ENCODE measurements around the gene CHPF.
A peak's percentile ranks its signal among the peaks of the same experiment; 100 is the strongest.

The CHPF gene
- long read RNA-seq, transcript CHPF-201 (4 exons, 3,013 nt): major isoform, 31 of 43 reads
- long read RNA-seq, partial matches to known transcripts: 4 of 43 reads
- long read RNA-seq, other reads (novel, unspliced or antisense): 4 of 43 reads

GRCh38 chr2:219543596-219544358 lies at the start of gene CHPF, which contains the start of gene TMEM198:
TSS of gene CHPF (minus strand) at chr2:219543809. CDS start at chr2:219543538, 271 bp downstream.
TSS of gene TMEM198 (plus strand) at chr2:219544028. CDS start at chr2:219544728, 700 bp downstream.
- H3K27me3 ChIP-seq (ENCODE audit: insufficient read depth, poor library complexity, severe bottlenecking): peaks cover 24% of the 10 kb centered on the region
- no peak within 1 kb of the TSS for H3K27ac ChIP-seq (replicated peaks)
- peak; percentile 89 to 90 for DNase-seq (ENCODE audit: low read depth in 1 of 2, low spot score in 1 of 2)
- peak within 1 kb of the TSS; percentile 61 for H3K4me3 ChIP-seq (replicated peaks; ENCODE audit: insufficient read depth, low read length)
- TF ChIP-seq REST (IDR thresholded peaks at IDR 0.05; ENCODE audit: insufficient replicate concordance, low read depth) (peak; percentile 94), GABPA (IDR thresholded peaks at IDR 0.05; ENCODE audit: low read depth) (0 out of 2 replicates have a peak, but pooled peaks have one; percentile 32), CTCF (IDR thresholded peaks at IDR 0.05; ENCODE audit: insufficient read depth, low read length) (no peak)

GRCh38 chr2:219593154-219593553 lies 49.5 kb upstream of the CHPF start:
- H3K4me3 ChIP-seq (replicated peaks; ENCODE audit: insufficient read depth, low read length): no peak overlapping the region
- no peak for TF ChIP-seq GABPA (IDR thresholded peaks at IDR 0.05; ENCODE audit: low read depth)
- no peak for TF ChIP-seq REST (IDR thresholded peaks at IDR 0.05; ENCODE audit: insufficient replicate concordance, low read depth)
- no peak for TF ChIP-seq CTCF (IDR thresholded peaks at IDR 0.05; ENCODE audit: insufficient read depth, low read length)
- no peak for TF ChIP-seq SPI1 (IDR thresholded peaks at IDR 0.05; ENCODE audit: borderline replicate concordance, low read depth)
- TF ChIP-seq POLR2AphosphoS5 (IDR thresholded peaks at IDR 0.05; ENCODE audit: low read depth): no peak
- no peak for DNase-seq (ENCODE audit: low read depth in 1 of 2, low spot score in 1 of 2)
- H3K27ac ChIP-seq (replicated peaks): no peak overlapping the region
- no peaks in the 10 kb centered on the region for H3K27me3 ChIP-seq (ENCODE audit: insufficient read depth, poor library complexity, severe bottlenecking)

GRCh38 chr2:219592736-219593135 lies 49.1 kb upstream of the CHPF start:
- Histone ChIP-seq H3K27ac (replicated peaks) (no peak overlapping the region), H3K27me3 (ENCODE audit: insufficient read depth, poor library complexity, severe bottlenecking) (no peaks in the 10 kb centered on the region), H3K4me3 (replicated peaks; ENCODE audit: insufficient read depth, low read length) (no peak overlapping the region)
- no peak for DNase-seq (ENCODE audit: low read depth in 1 of 2, low spot score in 1 of 2)
- no peak for TF ChIP-seq GABPA (IDR thresholded peaks at IDR 0.05; ENCODE audit: low read depth)
- no peak for TF ChIP-seq REST (IDR thresholded peaks at IDR 0.05; ENCODE audit: insufficient replicate concordance, low read depth)
- TF ChIP-seq POLR2AphosphoS5 (IDR thresholded peaks at IDR 0.05; ENCODE audit: low read depth): no peak
- TF ChIP-seq CTCF (IDR thresholded peaks at IDR 0.05; ENCODE audit: insufficient read depth, low read length): no peak
- TF ChIP-seq SPI1 (IDR thresholded peaks at IDR 0.05; ENCODE audit: borderline replicate concordance, low read depth): no peak

Data from HL-60 (cell line).